Measurements from ENCODE around the gene ADAMTS2. TPM values are rescaled to one million over a fixed set of nuclear protein-coding genes. Genes with fewer than 3 reads are reported as not detected.

The ADAMTS2 gene
- total RNA-seq, 4 donors from 2014 or later = 2.3 to 10.6 (median 3.0) TPM

GRCh38 chr5:179118338-179118737 is 226.9 kb downstream of the ADAMTS2 start:
- no peak for TF ChIP-seq POLR2A (IDR thresholded peaks at IDR 0.05)
- TF ChIP-seq, protein P1, sequence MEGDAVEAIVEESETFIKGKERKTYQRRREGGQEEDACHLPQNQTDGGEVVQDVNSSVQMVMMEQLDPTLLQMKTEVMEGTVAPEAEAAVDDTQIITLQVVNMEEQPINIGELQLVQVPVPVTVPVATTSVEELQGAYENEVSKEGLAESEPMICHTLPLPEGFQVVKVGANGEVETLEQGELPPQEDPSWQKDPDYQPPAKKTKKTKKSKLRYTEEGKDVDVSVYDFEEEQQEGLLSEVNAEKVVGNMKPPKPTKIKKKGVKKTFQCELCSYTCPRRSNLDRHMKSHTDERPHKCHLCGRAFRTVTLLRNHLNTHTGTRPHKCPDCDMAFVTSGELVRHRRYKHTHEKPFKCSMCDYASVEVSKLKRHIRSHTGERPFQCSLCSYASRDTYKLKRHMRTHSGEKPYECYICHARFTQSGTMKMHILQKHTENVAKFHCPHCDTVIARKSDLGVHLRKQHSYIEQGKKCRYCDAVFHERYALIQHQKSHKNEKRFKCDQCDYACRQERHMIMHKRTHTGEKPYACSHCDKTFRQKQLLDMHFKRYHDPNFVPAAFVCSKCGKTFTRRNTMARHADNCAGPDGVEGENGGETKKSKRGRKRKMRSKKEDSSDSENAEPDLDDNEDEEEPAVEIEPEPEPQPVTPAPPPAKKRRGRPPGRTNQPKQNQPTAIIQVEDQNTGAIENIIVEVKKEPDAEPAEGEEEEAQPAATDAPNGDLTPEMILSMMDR (IDR thresholded peaks at IDR 0.05) = no peak
- DNase-seq (ENCODE audit: low spot score in 2 of 2) = peak in 1 of 2 donors; percentile 8
- 73 to 74% methylated on average over 4 of the region's 4 CpGs for WGBS, 2 donors
- no peak overlapping the region for H3K4me3 ChIP-seq (ENCODE audit: low read depth, poor library complexity, severe bottlenecking)
- intact Hi-C loops (cut with DNase I; ENCODE audit: low total_unique reads) = no loop called here

DNA sequence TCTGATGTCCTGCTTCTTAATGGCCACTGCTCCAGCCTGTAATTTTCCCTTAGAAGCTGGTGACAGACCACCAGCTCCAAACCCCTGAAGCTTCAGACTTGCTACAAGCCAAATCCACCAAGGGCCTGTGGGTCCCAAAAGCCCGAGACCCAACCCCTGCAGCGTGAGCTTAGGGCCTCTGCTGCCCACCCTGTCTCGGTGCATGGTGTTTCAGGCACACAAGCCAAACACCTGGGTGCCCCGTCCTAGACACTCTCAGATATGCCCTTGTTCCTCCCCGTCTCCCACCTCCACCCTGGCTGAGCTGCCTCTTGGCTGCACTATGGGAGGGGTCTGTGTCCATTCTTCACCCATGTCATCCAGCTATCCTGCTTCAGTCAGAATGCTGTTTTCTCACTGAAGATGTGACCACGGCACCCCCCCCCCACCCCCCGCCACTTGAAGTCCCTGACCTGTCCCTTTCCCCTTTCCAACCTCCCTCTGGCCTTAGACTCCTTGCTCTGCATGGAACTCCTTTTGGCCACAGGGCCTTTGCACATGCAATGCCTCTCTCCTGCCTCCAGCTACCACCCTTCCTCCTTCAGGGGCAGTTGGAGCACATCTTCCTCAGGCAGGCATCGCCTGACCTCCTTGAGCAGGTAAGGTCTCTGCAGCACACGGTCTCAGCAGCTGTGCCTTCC is 229.3 kb downstream of the ADAMTS2 start:
- 90 to 96% methylated on average over 9 of the region's 9 CpGs for WGBS, 2 donors
- TF ChIP-seq POLR2A (IDR thresholded peaks at IDR 0.05) = no peak
- TF ChIP-seq, protein P1 (IDR thresholded peaks at IDR 0.05) = no peak
- no peak overlapping the region for H3K4me3 ChIP-seq (ENCODE audit: low read depth, poor library complexity, severe bottlenecking)
- DNase-seq (ENCODE audit: low spot score in 2 of 2) = peak; percentile 3 to 53
- intact Hi-C loops (cut with DNase I; ENCODE audit: low total_unique reads) = no loop called here

GRCh38 chr5:179115307-179115706 is 230.0 kb downstream of the ADAMTS2 start:
- TF ChIP-seq, protein P1 (IDR thresholded peaks at IDR 0.05) = no peak
- 88 to 93% methylated on average over 5 of the region's 5 CpGs for WGBS, 2 donors
- H3K4me3 ChIP-seq (ENCODE audit: low read depth, poor library complexity, severe bottlenecking) = no peak overlapping the region
- intact Hi-C loops (cut with DNase I; ENCODE audit: low total_unique reads) = no loop called here
- peak in 1 of 2 donors; percentile 23 for DNase-seq (ENCODE audit: low spot score in 2 of 2)

DNA sequence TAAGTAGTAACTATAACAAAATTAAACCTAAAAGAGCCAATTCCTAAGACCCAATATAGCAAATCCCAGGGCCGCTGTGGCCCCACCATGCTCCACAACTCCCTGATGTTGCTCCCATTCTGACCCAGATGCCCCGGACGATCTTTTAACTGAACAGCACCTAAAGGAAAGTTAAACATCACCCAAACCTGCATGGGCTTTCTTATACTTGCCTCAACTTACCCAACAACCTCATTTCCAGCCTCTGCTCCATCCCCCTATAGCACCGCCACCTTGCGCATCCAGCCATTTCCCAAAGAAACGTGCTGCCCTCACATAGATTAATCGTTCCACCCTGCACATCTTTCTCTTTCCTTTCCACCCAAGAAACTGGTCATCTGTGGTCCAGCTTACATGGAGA is 230.5 kb downstream of the ADAMTS2 start:
- peak in 1 of 2 donors; percentile 21 for DNase-seq (ENCODE audit: low spot score in 2 of 2)
- H3K4me3 ChIP-seq (ENCODE audit: low read depth, poor library complexity, severe bottlenecking) = no peak overlapping the region
- intact Hi-C loops (cut with DNase I; ENCODE audit: low total_unique reads) = no loop called here
- WGBS, 2 donors = 92 to 98% methylated on average over 7 of the region's 7 CpGs
- TF ChIP-seq, protein P1 (IDR thresholded peaks at IDR 0.05) = no peak
- no peak for TF ChIP-seq POLR2A (IDR thresholded peaks at IDR 0.05)

DNA sequence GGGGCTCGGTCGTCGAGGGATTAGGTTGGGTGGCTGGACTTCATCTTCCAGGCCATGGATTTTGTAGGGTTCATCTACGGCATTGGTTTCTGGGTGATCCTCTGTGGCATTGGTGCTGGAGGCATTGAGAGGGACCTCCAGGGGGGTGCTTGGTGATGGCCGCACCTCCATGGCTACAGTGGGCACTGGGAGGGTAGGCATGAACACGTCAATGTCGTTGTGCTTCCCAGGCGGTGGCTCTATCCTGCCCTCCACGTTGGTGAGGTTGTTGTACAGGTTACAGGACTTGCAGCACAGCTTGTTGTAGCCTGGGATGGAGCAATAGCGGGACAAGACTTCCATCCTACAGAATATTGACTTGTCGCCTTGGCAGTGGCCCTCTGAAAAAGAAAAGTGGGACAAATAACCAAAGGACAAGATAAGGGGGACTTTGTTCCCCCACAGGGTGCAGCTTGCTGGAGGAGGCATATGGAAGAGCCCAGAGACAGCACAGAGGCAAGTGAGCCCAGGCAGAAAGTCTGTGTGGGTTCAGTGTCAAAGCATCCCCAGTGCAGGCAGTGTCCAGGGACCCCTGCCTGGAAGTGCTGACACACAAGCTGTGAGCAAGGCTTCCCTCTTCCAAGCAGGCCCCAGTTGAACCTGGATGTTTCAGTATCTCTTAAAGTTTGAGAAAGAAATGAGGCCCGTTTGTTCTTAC is 231.2 kb downstream of the ADAMTS2 start:
- DNase-seq (ENCODE audit: low spot score in 2 of 2) = peak; percentile 4 to 59
- intact Hi-C loops (cut with DNase I; ENCODE audit: low total_unique reads) = no loop called here
- no peak for TF ChIP-seq POLR2A (IDR thresholded peaks at IDR 0.05)
- TF ChIP-seq, protein P1 (IDR thresholded peaks at IDR 0.05) = no peak
- no peak overlapping the region for H3K4me3 ChIP-seq (ENCODE audit: low read depth, poor library complexity, severe bottlenecking)
- 88 to 90% methylated on average over 12 of the region's 12 CpGs for WGBS, 2 donors

Measured in lower leg skin (tissue), 4 donors.